Chondrocyte (in vitro differentiated cells): Measurements from ENCODE around the gene VASN. TPM values are rescaled to one million over a fixed set of nuclear protein-coding genes. Genes with fewer than 3 reads are reported as not detected.
A peak's percentile ranks its signal among the peaks of the same experiment; 100 is the strongest.

Source experiments
- DNase-seq: peaks from one replicate; pipeline ENCODE4 v3.0.0; 2021; ENCODE audit warnings: mixed read lengths, low spot score
- H3K27ac Mint-ChIP-seq: one replicate; pipeline ENCODE4 v1.8.0; 2021; ENCODE audit warnings: mild to moderate bottlenecking, moderate library complexity, mixed read lengths; ENCODE audit not compliant: unreplicated experiment
- H3K27me3 Mint-ChIP-seq: 2 replicates; pipeline ENCODE4 v1.8.0; 2021; ENCODE audit warnings: low read depth, mixed read lengths
- H3K36me3 Mint-ChIP-seq: 2 replicates; pipeline ENCODE4 v1.8.0; 2021; ENCODE audit warnings: low read depth, mixed read lengths
- H3K4me1 Mint-ChIP-seq: 2 replicates; pipeline ENCODE4 v1.8.0; 2021; ENCODE audit warnings: low read depth, mild to moderate bottlenecking, mixed read lengths
- H3K4me3 Mint-ChIP-seq: one replicate; pipeline ENCODE4 v1.8.0; 2021; ENCODE audit warnings: mild to moderate bottlenecking, moderate library complexity, mixed read lengths; ENCODE audit not compliant: unreplicated experiment
- H3K9me3 Mint-ChIP-seq: 2 replicates; pipeline ENCODE4 v1.8.0; 2021; ENCODE audit warnings: low read depth, mixed read lengths
- total RNA-seq: library from RNA; stranded (reverse); gene quantifications from 3 replicates; pipeline ENCODE4 v1.2.1, GENCODE V29; 2021
- TF ChIP-seq, protein P1 (sequence below): fragments of 200-600 bp; sonication (generic); IDR thresholded peaks from 2 replicates; pipeline ENCODE4 v1.5.0; 2021; ENCODE audit warnings: antibody characterized with exemption, mild to moderate bottlenecking, moderate library complexity

Gene VASN
- total RNA-seq, 1 donor from 2014 or later: 82.0 TPM

DNA sequence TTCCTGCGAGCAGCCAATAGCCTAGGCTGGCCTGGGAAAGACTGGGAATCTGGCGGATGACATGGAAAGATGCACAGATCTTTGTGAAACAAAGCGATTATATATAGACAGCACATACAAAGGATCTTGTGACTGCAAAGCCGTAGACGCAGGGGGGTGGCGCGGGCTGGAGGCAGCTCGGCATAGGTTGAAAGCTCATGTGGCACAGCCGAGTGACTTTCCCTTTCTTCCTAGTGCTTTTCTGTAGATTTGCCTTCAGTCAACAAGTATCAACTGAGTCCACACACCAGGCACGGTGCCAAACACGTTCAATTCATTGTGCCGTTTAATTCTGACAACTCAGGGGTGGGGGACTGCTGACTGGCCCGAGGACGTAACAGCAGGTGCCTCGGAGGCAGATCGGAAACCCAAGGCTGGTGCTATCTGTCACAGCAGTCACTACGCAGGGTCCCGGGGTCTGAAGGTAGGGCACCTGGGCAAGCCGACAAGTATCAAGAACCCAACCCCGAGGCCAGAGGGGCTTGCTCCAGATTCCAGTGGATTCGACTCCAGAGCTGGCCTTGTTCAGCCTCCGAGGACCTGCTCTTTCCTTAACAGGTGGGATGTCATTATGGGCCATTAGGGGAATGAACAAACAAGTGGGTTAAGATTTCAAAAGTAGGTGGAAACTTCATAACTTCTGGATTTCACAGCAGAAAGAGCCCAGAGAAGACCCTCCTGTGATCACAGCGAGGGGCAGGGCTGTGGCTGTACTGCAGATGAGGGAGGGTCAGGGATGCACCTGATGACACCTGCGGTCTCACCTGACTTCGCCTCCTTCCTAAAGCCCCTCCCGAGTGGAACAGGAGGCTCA, 26.4 kb upstream of the VASN start:
- Mint-ChIP-seq H3K4me3 (no peak overlapping the region), H3K36me3 (no peaks in the 10 kb centered on the region), H3K9me3 (no peaks in the 10 kb centered on the region), H3K27me3 (no peaks in the 10 kb centered on the region), H3K4me1 (peaks cover 9% of the 10 kb centered on the region), H3K27ac (peak overlapping the region; percentile 70)
- DNase-seq: no peak
- TF ChIP-seq, protein P1, sequence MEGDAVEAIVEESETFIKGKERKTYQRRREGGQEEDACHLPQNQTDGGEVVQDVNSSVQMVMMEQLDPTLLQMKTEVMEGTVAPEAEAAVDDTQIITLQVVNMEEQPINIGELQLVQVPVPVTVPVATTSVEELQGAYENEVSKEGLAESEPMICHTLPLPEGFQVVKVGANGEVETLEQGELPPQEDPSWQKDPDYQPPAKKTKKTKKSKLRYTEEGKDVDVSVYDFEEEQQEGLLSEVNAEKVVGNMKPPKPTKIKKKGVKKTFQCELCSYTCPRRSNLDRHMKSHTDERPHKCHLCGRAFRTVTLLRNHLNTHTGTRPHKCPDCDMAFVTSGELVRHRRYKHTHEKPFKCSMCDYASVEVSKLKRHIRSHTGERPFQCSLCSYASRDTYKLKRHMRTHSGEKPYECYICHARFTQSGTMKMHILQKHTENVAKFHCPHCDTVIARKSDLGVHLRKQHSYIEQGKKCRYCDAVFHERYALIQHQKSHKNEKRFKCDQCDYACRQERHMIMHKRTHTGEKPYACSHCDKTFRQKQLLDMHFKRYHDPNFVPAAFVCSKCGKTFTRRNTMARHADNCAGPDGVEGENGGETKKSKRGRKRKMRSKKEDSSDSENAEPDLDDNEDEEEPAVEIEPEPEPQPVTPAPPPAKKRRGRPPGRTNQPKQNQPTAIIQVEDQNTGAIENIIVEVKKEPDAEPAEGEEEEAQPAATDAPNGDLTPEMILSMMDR: no peak

DNA sequence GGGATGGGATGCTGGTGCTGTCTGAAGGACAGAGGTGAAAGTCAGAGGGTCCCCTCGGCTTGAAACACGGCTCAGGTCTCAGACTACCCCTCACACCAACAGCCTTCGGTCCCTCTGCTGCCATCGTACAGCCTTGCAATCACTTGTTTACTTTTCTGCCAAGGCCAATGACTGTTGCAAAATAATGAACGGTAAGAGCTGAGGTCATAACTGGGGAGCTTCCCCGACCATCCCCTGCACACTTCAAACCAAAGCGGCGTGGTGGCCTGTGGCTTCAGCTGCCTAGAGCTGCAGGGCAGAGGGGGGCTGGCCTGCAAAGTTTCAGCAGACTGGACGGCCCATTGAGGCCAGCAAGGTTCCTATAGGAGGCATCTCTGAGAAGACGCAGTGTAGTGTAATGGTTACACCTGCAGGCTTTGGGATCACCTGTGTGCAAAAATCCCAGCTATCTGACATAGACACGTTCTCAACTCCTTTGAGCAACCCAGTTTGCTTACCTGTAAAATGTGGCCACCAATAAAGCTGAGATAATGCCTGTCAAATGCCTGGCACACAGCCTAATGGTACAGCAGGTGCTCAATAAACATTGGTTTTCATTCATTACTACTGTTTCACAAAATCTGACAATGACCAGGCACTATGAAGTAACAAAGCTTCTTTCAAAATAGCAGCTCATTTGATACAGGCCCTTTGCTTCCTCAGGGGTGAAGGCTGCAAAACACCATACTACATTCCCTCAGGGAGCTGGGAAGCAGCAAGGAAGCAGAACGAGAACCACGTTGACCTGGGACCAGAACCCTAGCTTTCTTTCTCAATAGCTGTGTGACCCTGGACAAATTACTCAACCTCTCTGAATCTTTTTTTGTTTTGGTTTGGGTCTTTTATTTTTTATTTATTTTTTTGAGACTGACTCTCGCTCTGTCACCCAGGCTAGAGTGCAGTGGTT, 25.5 kb upstream of the VASN start:
- no peaks in the 10 kb centered on the region for H3K27me3 Mint-ChIP-seq
- H3K9me3 Mint-ChIP-seq: no peaks in the 10 kb centered on the region
- peaks cover 14% of the 10 kb centered on the region for H3K4me1 Mint-ChIP-seq
- DNase-seq: no peak
- H3K36me3 Mint-ChIP-seq: no peaks in the 10 kb centered on the region
- H3K4me3 Mint-ChIP-seq: no peak overlapping the region
- no peak overlapping the region for H3K27ac Mint-ChIP-seq
- TF ChIP-seq, protein P1: no peak

DNA sequence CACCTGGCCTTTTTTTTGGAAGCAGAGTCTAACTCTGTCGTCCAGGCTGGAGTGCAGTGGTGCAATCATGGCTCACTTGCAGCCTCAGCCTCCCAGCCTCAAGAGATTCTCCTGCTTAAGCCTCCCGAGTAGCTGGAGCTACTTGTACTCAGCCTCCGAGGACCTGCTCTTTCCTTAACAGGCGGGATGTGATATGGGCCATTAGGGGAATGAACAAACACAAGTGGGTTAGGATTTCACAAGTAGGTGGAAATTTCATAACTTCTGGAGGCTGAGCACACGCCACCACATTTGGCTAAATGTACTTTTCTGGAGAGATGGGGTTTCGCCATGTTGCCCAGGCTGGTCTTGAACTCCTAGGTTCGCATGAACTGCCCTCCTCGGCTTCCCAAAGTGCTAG, 24.6 kb upstream of the VASN start:
- Mint-ChIP-seq H3K27me3 (no peaks in the 10 kb centered on the region), H3K36me3 (no peaks in the 10 kb centered on the region)

DNA sequence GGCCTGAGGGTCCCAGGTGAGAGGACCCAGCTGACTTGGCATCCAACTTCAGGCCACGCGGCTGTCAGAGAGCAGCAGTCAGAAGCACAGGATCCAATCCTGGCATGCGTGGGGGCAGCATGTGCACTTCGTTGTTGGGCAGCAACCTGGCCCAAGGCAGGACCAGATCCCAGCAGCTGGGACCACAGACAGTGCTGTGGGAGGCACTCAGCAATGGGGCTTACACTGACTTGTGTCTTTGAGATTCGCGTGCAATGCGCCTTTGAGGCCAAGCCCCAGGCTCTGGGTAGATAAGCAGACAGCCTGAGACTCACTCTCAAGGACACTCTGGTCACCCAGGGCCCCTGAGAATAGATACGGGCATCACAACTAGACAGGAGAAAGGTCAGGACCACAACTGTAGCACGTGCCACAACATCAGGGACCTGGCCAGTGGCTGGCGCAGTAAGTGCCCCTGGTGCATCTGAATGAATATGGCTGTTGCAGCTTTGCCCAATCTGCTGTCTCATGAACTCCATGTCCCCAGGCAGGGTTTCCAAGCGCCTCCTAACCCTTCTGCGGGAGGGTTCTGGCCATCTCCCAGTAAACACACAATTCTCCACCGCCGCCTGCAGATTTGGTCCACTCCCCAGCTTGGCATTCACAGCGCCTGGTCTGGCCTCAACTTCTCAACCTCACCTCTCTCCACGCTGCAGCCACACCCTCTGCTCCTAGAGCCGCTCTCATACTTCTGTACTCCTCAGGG, 23.7 kb upstream of the VASN start:
- Mint-ChIP-seq H3K27ac (peak overlapping the region; percentile 14), H3K9me3 (no peaks in the 10 kb centered on the region), H3K4me3 (no peak overlapping the region), H3K4me1 (peaks cover 22% of the 10 kb centered on the region), H3K27me3 (no peaks in the 10 kb centered on the region), H3K36me3 (no peaks in the 10 kb centered on the region)
- DNase-seq: no peak
- TF ChIP-seq, protein P1: no peak

More for the DNA sequence above, 24.6 kb upstream of the VASN start:
- H3K4me1 Mint-ChIP-seq: peaks cover 21% of the 10 kb centered on the region
- no peak for DNase-seq
- no peak overlapping the region for H3K27ac Mint-ChIP-seq
- TF ChIP-seq, protein P1: no peak
- no peak overlapping the region for H3K4me3 Mint-ChIP-seq
- H3K9me3 Mint-ChIP-seq: no peaks in the 10 kb centered on the region
